Heart left ventricle (tissue), 16 donors: Measurements from ENCODE around the gene VARS1. TPM values are rescaled to one million over a fixed set of nuclear protein-coding genes. Genes with fewer than 3 reads are reported as not detected.

Source experiments
- ATAC-seq, 4 donors: fragments of 200-7000 bp; cut with Tn5 transposase; one replicate each; pipeline ENCODE4 v1.9.1; 2020 to 2022; ENCODE audit warnings: moderate library complexity in 4 of 4, mild to moderate bottlenecking in 3 of 4, moderate number of reproducible peaks in 1 of 4
- DNase-seq, 5 donors: peaks; one replicate each; pipeline ENCODE4 v3.0.0-alpha.2; 2020
- H3K27ac ChIP-seq, 12 donors: fragments of 200-600 bp; sonication (generic) in 4 of 12; one replicate each; pipeline versions ENCODE4 v1.5.0 to v1.8.0; 2016 to 2022; ENCODE audit warnings: mild to moderate bottlenecking in 2 of 12
- H3K27me3 ChIP-seq, 9 donors: fragments of 200-600 bp; sonication (generic) in 2 of 9; one replicate each; pipeline versions ENCODE4 v1.5.1 to v1.8.0; 2016 to 2022; ENCODE audit warnings: mild to moderate bottlenecking in 3 of 9
- H3K36me3 ChIP-seq, 9 donors: fragments of 200-600 bp; sonication (generic) in 2 of 9; one replicate each; pipeline versions ENCODE4 v1.5.0 to v1.8.0; 2018 to 2022; ENCODE audit warnings: mild to moderate bottlenecking in 2 of 9
- H3K4me1 ChIP-seq, 12 donors: fragments of 200-600 bp; sonication (generic) in 4 of 12; one replicate each; pipeline versions ENCODE4 v1.5.0 to v1.8.0; 2016 to 2022; ENCODE audit warnings: mild to moderate bottlenecking in 3 of 12
- H3K4me3 ChIP-seq, 12 donors: fragments of 200-600 bp; sonication (generic) in 4 of 12; one replicate each; pipeline versions ENCODE4 v1.5.0 to v1.8.0; 2017 to 2022; ENCODE audit warnings: mild to moderate bottlenecking in 9 of 12, moderate library complexity in 4 of 12
- H3K9me3 ChIP-seq, 12 donors: fragments of 200-600 bp; sonication (generic) in 4 of 12; one replicate each; pipeline versions ENCODE4 v1.5.0 to v1.8.0; 2016 to 2022; ENCODE audit warnings: mild to moderate bottlenecking in 1 of 12
- CTCF ChIP-seq, 12 donors: fragments of 200-600 bp; sonication (generic) in 4 of 12; IDR thresholded peaks; one replicate each; pipeline versions ENCODE4 v1.5.0 to v1.8.0; 2018 to 2022; ENCODE audit warnings: antibody characterized with exemption in 12 of 12, mild to moderate bottlenecking in 5 of 12
- POLR2A ChIP-seq, 2 donors: fragments of 450-650 bp; IDR thresholded peaks; one replicate each; pipeline ENCODE4 v1.6.1; 2017; ENCODE audit warnings: antibody characterized with exemption in 2 of 2, mild to moderate bottlenecking in 2 of 2, moderate library complexity in 2 of 2
- WGBS, 4 donors: extraction: QIAGEN DNeasy Blood & Tissue Kit in 2 of 4; methylation state at CpG; one replicate each; pipeline versions ENCODE4 v1.1.5 to v1.1.7; 2013 to 2018; 5-methylcytosine and 5-hydroxymethylcytosine counted together
- intact Hi-C, 10 donors: fragments of 100-400 bp; cut with DNase I; formaldehyde crosslinking; loops; one replicate each; pipeline versions ENCODE4 v1.11.1 to v1.14.2; 2022
- polyA plus RNA-seq, 2 donors: library from polyadenylated mRNA; stranded (reverse); fragments of 200-250 nt; gene quantifications; one replicate each; pipeline ENCODE4 v1.2.3, GENCODE V29; 2013
- total RNA-seq, 9 donors: library from RNA; depleted of rRNA in 2 of 9; stranded (reverse); fragments of >200 nt in 2 of 9; fragmentation: NEBNext Ultra II Directional in 3 of 9; extraction: Animal tissue kit (Norgen Biotek cat#: 25700) in 3 of 9; gene quantifications; one replicate each; pipeline versions ENCODE4 v1.1.0 to v1.2.4, GENCODE V29; 2016 to 2023
- donor health status: ischemic (EF 13 %, LVEDD 7.1; RV severe dilation, severe dysfunction).
- donor health status: healthy with polysubstance abuse.
- donor health status: DM: no; HTN: yes; CAD: no.
- donor health status: DM: no; HTN: no; CAD: no.
- donor health status: ischemic (EF 25% LVEDD 6.9; RV normal size, moderate dysfunction).
- donor health status: ischemic (EF 25% LVEDD 5.7; RV mildly dilated, moderate dysfunction).
- donor health status: healthy.
- donor health status: DM: yes; HTN: yes; CAD: no.
- donor health status: ischemic (EF 35%, LVEDD 5.7; RV mildly dilated, moderate dysfunction).
- donor health status: nonischemic (EF 11% LVEDD 7.7; RV severe dilation, severe dysfunction).
- donor health status: DM: yes; HTN: yes; CAD: no.
- donor health status: PGD.
- donor health status: ischemic (EF 29% LVEDD 5.4; RV normal size, mild dysfunction).
- donor health status: nonischemic (EF 23%, LVEDD 6.1; RV moderate dilation, normal function).

VARS1 gene
- total and polyA plus RNA-seq, 11 donors, result 18.6 to 61.8 (median 26.1) TPM

GRCh38 chr6:31765910-31766794, 29.4 kb downstream of the VARS1 start:
- DNase-seq (no peak), ATAC-seq (peak in 2 of 4 donors; percentile 30 to 42)
- peaks cover 0 to 14% (median 0%) of the 10 kb centered on the region in 9 donors for H3K36me3 ChIP-seq
- TF ChIP-seq CTCF (IDR thresholded peaks at IDR 0.05), result no peak
- no peak for TF ChIP-seq POLR2A (IDR thresholded peaks at IDR 0.05)
- no peaks in the 10 kb centered on the region for H3K27me3 ChIP-seq
- H3K4me3 ChIP-seq, result peak overlapping the region in 6 of 12 donors; percentile 22 to 38 (median 26)
- H3K9me3 ChIP-seq, result no peaks in the 10 kb centered on the region
- WGBS, 4 donors, result 55 to 72% (median 61%) methylated on average over 37 to 42 of the region's 42 CpGs
- H3K27ac ChIP-seq, result no peak overlapping the region
- intact Hi-C loops, result loop anchor here in 4 of 10 donors (5.0 to 10.0 kb wide), 4 partner anchors 34 to 84 kb away; partner anchors contain the start of genes DDAH2 (in 2 of the 4) and LY6G5C (in 2 of the 4)
- H3K4me1 ChIP-seq, result peaks cover 0 to 32% (median 6%) of the 10 kb centered on the region in 12 donors

- H3K36me3 ChIP-seq, result peaks cover 0 to 17% (median 0%) of the 10 kb centered on the region in 9 donors
- WGBS, 4 donors, result 87 to 96% (median 90%) methylated on average over 9 of the region's 9 CpGs
- no peak for TF ChIP-seq POLR2A (IDR thresholded peaks at IDR 0.05)
- TF ChIP-seq CTCF (IDR thresholded peaks at IDR 0.05), result no peak
- ATAC-seq (no peak), DNase-seq (no peak)
- no peaks in the 10 kb centered on the region for H3K9me3 ChIP-seq
- H3K4me3 ChIP-seq, result no peak overlapping the region
- intact Hi-C loops, result loop anchor here in 4 of 10 donors (5.0 to 10.0 kb wide), 4 partner anchors 33 to 83 kb away; partner anchors contain the start of genes DDAH2 (in 2 of the 4) and LY6G5C (in 2 of the 4)
- no peaks in the 10 kb centered on the region for H3K27me3 ChIP-seq
- H3K27ac ChIP-seq, result no peak overlapping the region
- H3K4me1 ChIP-seq, result peaks cover 0 to 32% (median 6%) of the 10 kb centered on the region in 12 donors
These were observed 30.0 kb downstream of the VARS1 start for GRCh38 chr6:31765559-31765909.

GRCh38 chr6:31764198-31764597, 31.4 kb downstream of the VARS1 start:
- Histone ChIP-seq H3K27me3 (no peaks in the 10 kb centered on the region), H3K9me3 (no peaks in the 10 kb centered on the region), H3K4me3 (no peak overlapping the region), H3K36me3 (peaks cover 0 to 23% (median 0%) of the 10 kb centered on the region in 9 donors), H3K4me1 (peaks cover 0 to 22% (median 6%) of the 10 kb centered on the region in 12 donors), H3K27ac (no peak overlapping the region)
- ATAC-seq (no peak), DNase-seq (no peak)
- TF ChIP-seq POLR2A (IDR thresholded peaks at IDR 0.05), result no peak
- intact Hi-C loops, result loop anchor here in 3 of 10 donors (5.0 to 10.0 kb wide), 3 partner anchors 37 to 82 kb away; partner anchors contain the start of genes LY6G5C (in 2 of the 3) and DDAH2 (in 1 of the 3)
- WGBS, 4 donors, result 85 to 89% (median 86%) methylated on average over 4 of the region's 4 CpGs

- DNase-seq (peak in 1 of 5 donors; percentile 34), ATAC-seq (peak in 3 of 4 donors; percentile 55 to 77 (median 57))
- 0 to 16% (median 3%) methylated on average over 1 of the region's 1 CpG for WGBS, 4 donors
- peaks cover 0 to 29% (median 0%) of the 10 kb centered on the region in 9 donors for H3K36me3 ChIP-seq
- TF ChIP-seq CTCF (IDR thresholded peaks at IDR 0.05) (peak in 1 of 12 donors; percentile 11), POLR2A (IDR thresholded peaks at IDR 0.05) (no peak)
- no peaks in the 10 kb centered on the region for H3K9me3 ChIP-seq
- intact Hi-C loops, result loop anchor here in 3 of 10 donors (5.0 to 10.0 kb wide), 3 partner anchors 36 to 81 kb away; partner anchors contain the start of genes LY6G5C (in 2 of the 3) and DDAH2 (in 1 of the 3)
- no peaks in the 10 kb centered on the region for H3K27me3 ChIP-seq
- peaks cover 0 to 21% (median 6%) of the 10 kb centered on the region in 12 donors for H3K4me1 ChIP-seq
- no peak overlapping the region for H3K4me3 ChIP-seq
- peak overlapping the region in 1 of 12 donors; percentile 47 for H3K27ac ChIP-seq
These were observed 32.0 kb downstream of the VARS1 start for GRCh38 chr6:31763619-31763940.
